Activated naive CD4-positive, alpha-beta T cell (primary cell): ENCODE data around the gene CILP2.

Source experiments
- DNase-seq, 4 experiments: peaks; one replicate each; lab custom pipeline; 2025; lab: John Stamatoyannopoulos, UW

CILP2 gene

GRCh38 chr19:19529783-19530422 lies 8.2 kb upstream of the CILP2 start:
- DNase-seq, result no peak

DNA sequence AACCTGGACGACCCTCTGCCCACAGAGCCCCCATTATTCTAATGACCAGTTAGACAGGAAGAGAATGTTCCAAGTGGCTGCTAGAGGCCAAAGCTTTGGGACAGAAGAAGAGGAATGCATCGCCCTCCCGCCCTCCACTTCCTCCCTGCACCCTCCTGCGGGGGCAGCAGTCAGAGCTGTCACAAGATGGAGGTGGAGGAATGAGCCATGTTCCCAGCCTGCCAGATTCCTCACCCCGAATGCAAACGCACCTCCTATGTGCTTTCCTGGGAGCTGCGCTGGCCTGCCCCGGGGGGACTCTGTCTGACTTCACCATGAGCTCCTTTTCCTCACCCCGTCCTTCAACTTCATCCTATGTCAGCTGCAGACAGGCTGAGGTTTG lies 7.7 kb upstream of the CILP2 start:
- no peak for DNase-seq

DNA sequence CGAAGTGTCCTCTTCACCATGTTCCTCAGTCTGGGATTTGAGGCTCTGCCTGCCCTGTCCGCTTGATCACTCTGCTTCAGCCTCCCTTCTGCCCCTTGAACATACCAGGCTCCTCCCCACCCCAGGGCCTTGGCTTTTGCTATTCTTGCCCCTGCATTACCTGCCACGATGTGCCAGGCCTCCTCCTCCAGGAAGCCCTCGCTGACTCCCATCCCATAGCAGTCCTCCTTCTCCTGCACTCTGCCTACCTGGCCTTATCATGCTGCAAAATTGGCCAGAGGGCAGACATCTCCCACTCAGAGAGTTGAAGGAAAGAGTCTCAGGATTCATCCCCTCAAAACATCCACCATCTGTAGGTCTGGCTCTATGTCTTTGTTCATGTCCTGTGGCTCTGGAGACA lies 7.2 kb upstream of the CILP2 start:
- no peak for DNase-seq

GRCh38 chr19:19531951-19532805 lies 5.9 kb upstream of the CILP2 start:
- DNase-seq, result peak; percentile 78 to 90 (median 86)

DNA sequence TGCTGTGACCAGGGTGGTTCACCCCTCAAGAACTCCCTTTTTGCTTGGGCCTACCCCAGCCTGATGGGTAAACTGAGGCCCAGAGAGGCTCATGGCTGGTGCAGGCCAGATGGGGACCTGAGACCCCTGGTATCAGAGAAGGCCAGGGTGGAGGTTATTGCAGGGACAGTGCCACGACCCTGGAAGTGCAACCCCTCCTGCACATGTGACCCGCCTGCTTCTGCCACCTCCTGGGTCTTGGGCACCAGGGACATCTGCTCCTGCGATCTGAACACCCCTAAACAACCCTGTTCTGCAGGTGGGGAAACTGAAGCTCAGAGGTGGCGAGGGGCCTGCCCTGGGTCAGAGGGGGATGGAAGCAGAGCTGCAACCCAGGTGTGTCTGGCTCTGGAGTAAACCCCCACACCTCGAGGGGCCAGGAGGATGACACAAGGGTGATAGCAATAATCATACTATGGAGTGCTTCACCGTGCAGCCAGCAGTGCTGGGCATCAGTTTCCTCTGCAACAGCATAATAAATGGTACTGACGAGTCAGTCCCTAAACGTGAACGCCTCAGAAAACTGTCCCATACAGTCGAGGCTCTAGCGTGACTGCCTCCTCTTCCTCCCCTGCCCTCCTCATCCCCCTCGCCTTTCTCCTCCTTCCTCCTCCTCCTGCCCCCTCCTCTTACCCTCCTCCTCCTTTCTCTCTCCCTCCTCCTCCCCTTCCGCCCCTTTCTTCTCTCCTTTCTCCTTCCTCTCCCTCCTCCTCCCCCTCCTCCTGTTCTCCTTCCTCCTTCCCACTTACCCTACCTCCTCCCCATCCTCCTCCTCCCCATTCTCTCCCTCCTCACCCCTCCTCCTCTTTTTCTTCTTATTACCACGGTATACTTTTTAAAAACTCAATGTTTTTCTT lies 5.0 kb upstream of the CILP2 start:
- DNase-seq, result no peak

GRCh38 chr19:19533841-19534240 lies 4.2 kb upstream of the CILP2 start:
- DNase-seq, result no peak

DNA sequence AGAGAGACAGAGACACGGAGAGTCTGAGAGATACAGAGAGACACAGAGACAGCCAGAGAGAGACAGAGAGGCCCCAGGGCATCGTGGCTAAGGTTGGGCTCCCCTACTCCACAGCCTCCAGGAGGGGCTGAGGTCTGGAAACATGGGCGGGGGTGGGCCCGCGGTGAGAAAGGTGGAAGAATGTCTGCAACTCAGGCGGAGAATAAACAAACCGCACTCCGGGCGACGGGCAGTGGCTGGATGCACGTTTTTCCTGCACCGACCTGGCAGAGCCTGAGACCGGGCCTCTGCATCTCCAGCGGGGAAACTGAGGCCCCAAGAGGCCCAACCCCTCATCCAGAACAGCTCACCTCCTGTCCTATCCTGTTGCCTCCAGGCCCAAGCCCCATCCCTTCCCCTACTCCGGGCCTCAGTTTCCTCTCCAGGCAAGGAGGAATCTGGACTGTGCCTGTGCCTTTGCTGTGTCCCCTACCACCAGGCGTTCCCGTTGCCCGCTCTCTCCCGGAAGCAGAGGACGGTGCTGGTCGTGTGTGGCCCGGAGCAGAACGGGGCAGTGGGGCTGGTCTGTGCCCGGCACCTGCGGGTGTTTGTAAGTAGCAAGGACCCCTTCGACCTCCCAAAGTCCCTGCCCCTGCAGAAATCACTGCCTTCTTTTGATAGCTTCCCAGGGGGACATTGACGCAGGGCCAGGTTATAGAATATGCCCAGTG lies 3.4 kb upstream of the CILP2 start:
- no peak for DNase-seq

DNA sequence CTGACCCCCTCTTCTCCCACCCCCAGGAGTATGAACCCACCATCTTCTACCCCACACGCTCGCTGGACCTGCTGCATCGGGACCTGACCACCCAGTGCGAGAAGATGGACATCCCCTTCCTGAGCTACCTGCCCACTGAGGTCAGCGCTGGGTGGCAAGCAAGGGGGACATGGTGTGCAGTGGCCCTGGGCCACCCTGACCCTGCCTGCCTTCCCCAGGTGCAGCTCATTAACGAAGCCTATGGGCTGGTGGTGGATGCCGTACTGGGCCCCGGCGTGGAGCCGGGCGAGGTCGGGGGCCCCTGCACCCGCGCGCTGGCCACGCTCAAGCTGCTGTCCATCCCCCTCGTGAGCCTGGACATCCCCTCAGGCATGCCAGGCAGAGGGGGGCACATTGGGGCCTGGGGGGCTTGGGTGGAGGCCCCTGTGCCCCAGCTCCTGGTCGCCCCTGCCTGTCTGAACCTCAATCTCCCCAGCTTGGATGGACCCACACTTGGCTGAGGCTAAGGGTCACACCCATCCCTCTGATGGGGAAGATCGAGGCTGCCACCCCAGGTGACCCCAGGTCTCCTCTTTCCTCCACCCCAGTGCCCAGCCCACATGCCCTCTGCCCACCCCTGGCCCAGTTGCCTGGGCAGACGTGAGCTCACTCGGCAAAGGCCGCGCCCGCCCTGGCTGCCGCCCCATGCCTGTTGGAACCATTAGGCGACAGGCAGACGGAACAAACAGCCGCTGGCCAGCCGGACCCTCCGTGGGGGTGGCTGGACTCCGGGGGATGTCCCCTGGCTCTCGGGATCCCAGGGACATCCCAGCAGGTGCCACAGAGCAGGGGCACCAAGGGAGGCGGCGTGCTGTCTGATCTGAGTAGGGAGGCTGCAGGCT lies 2.5 kb upstream of the CILP2 start:
- DNase-seq, result no peak

DNA sequence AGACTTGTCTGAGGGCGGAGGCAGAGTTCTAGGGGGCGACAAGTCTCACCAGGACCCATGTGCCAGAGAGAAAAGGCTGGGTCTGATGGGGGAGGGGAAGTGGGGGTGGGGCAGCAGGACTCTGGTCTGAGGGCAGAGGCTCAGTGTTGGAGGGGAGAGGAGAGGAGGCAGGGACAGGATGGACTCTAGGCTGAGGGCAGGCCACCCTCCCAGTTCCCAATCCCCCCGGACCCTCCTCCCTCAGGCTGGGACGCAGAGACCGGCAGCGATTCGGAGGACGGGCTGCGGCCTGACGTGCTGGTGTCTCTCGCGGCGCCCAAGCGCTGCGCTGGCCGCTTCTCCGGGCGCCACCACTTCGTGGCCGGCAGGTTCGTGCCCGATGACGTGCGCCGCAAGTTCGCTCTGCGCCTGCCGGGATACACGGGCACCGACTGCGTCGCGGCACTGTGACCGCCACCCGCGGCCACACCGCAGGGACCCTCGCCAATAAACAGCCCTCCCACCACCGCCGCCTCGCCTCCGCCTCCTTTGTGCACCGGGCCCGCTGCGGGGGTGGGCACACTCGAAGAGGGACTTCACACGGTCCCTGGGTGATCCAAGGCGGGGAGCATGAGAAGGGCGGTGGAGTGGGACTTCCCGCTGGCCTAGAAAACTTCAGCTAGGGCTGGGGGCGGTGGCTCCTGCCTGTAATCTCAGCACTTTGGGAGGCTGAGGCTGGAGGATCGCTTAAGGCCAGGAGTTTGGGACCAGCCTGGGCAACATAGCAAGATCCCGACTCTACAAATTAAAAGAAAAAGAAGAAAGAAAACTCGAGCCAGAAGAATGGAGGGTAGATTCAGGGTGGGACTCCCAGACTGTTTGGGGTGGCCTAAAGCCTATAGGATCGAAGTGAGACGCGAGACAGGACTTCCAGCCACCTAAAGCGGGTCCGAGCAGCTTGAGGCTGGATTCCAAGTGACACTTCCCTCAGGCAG lies 703 bp upstream of the CILP2 start:
- no peak for DNase-seq

GRCh38 chr19:19538785-19539166 lies 711 bp downstream of the CILP2 start:
- no peak for DNase-seq

DNA sequence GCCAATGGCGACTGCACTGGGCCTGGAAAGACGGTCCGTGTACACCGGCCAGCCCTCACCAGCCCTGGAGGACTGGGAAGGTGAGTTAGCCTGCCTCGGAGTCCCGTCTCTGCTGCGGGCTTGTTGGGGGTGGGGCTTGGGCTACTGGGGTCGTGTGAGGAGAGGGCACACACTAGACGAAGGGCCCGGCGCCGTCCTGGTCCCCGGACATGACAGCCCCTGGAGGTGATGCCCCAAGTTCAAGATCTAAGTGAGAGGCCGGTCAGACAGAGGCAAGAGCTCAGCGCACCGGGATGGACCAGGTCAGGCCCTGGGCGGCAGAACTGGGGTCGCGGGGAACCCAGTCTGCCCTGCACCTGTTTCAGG lies 1.6 kb downstream of the CILP2 start:
- DNase-seq, result no peak

DNA sequence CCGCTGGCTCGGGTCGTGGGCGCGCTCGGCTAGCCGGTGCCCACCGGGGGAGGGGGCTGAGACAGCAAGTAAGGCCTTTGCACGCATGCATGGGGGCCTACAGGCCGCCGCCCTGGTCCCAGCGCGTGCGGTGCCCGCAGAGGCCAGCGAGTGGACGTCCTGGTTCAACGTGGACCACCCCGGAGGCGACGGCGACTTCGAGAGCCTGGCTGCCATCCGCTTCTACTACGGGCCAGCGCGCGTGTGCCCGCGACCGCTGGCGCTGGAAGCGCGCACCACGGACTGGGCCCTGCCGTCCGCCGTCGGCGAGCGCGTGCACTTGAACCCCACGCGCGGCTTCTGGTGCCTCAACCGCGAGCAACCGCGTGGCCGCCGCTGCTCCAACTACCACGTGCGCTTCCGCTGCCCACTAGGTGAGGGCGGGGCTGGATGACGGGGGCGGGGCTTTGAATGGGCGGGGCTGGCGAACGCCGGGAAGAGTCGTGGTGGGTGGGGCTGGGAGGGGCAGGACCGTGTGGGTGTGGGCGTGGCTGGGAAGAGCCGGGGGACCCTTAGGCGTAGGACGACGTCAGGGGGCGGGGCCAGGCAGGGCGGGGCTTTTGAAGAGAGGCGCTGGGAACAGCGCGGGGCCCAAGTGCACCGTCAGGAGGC lies 2.1 kb downstream of the CILP2 start:
- peak in 2 of 4 experiments; percentile 22 to 57 for DNase-seq

- peak in 3 of 4 experiments; percentile 43 to 64 (median 48) for DNase-seq
These were observed 2.9 kb downstream of the CILP2 start for GRCh38 chr19:19540715-19541515.

- DNase-seq, result no peak
These were observed 3.6 kb downstream of the CILP2 start for GRCh38 chr19:19541616-19542015.

DNA sequence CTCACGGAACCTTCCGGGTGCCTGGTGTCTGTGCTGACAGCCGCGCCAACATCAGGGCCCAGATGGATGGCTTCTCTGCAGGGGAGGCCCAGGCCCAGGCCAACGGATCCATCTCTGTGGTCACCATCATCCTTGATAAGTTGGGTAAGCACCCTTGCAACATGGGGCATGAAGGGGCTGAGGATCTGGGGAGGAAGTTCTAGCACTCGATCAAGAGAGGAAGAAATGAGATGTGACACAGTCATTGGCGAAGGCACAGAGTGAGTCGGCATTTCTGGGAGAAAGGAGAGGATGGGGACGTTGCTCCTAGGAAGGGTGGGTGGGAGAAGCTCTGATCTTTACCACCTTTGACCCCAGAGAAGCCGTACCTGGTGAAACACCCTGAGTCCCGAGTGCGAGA lies 4.4 kb downstream of the CILP2 start:
- DNase-seq, result no peak

DNA sequence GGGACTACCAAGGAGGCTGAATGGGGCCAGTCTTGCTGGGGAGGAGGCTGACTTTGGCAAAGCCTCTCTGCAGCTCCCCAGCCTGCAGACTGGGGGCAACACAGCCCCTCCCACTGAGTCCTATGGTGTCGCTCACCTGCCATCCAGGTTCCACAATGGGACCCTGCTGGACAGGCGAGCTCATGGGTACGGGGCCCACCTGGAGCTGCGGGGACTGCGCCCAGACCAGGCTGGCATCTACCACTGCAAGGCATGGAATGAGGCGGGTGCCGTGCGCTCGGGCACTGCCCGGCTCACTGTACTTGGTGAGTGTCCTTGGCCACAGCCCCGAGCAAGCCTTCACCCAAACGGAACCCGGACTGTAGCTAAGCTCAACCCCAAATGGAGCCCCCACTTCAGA lies 5.0 kb downstream of the CILP2 start:
- no peak for DNase-seq

DNA sequence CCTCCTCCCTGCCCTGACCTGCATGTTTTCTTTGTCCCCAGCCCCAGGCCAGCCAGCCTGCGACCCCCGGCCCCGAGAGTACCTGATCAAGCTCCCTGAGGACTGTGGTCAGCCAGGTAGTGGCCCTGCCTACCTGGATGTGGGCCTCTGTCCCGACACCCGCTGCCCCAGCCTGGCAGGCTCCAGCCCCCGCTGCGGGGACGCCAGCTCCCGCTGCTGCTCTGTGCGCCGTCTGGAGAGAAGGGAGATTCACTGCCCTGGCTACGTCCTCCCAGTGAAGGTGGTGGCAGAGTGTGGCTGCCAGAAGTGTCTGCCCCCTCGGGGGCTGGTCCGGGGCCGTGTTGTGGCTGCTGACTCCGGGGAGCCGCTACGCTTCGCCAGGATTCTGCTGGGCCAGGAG lies 5.6 kb downstream of the CILP2 start:
- DNase-seq, result no peak

- no peak for DNase-seq
These were observed 6.3 kb downstream of the CILP2 start for GRCh38 chr19:19544257-19544953.
